ENCODE data around the gene GSTT4.

Gene GSTT4

DNA sequence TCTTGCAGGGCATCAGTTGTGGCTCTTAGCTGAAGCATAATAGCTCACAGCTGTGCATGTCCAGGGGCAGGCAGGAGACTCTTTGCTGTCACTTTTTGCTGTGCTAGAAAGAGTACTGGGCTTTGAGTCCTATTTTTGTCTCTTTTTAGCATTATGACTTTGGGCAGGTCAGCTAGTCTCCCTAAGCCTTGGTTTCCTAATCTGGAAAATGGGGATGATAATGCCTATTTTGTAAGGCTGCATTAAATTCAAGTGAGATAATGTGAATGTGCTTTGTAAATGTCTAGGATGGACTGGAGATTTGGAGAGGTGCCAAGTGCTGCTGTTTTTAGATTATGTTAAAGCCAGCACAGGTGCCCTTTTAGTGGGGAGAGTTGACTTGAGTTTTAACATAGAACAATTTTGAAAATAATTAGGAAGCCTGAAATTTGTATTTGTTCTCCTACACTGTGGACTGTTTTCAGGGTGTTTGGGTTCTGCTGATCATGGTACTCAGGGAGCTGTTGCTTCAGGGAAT lies 25.0 kb upstream of the GSTT4 start:
- no peaks in the 10 kb centered on the region for H3K27me3 Mint-ChIP-seq
- DNase-seq, result no peak
- no peaks in the 10 kb centered on the region for H3K9me3 Mint-ChIP-seq
- peaks cover 39% of the 10 kb centered on the region for H3K36me3 Mint-ChIP-seq (ENCODE audit: low read depth)
- H3K4me1 Mint-ChIP-seq (ENCODE audit: low read depth), result peaks cover 60% of the 10 kb centered on the region
- H3K4me3 Mint-ChIP-seq, result no peak overlapping the region
- no peak overlapping the region for H3K27ac Mint-ChIP-seq

DNA sequence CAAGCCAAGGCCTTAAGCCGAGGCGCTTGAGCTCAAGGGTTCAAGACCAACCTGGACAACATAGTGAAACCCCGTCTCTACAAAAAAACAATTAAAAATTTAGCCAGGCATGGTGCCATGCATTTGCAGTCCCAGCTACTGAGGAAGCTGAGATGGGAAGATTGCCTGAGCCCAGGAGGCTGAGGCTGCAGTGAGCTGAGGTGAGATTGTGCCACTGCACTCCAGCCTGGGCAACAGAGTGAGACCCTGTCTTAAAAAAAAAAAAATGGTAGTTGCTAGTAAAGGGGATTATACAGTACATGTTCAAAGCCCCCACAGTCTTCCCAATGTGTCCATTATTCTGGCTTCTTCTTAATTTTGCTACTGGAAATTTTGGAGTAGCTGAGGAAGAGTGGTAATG lies 24.1 kb upstream of the GSTT4 start:
- H3K27ac Mint-ChIP-seq, result no peak overlapping the region
- peaks cover 48% of the 10 kb centered on the region for H3K36me3 Mint-ChIP-seq (ENCODE audit: low read depth)
- DNase-seq, result no peak
- H3K27me3 Mint-ChIP-seq, result no peaks in the 10 kb centered on the region
- peaks cover 61% of the 10 kb centered on the region for H3K4me1 Mint-ChIP-seq (ENCODE audit: low read depth)
- no peak overlapping the region for H3K4me3 Mint-ChIP-seq
- peaks cover 1% of the 10 kb centered on the region for H3K9me3 Mint-ChIP-seq

DNA sequence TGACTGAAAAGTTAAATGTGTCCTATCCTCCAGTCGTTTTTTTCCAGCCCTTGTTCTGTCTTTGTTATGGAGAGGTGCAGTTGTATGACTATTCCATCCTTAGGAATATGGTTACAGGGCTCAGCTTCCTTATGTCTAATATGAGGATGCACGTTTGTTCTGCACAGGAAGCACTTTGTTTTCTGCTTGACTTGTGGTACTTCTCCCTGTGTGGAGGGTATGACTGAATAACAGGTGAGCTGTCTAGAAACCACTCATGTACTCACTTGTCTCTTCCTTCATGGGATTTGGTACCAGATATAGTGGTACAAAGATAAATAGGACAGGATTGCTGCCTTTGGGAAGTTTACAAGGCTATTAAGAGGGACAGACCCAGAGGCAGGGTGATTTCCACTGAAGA lies 23.3 kb upstream of the GSTT4 start:
- DNase-seq, result no peak
- no peak overlapping the region for H3K4me3 Mint-ChIP-seq
- no peak overlapping the region for H3K27ac Mint-ChIP-seq
- H3K9me3 Mint-ChIP-seq, result peaks cover 3% of the 10 kb centered on the region
- H3K36me3 Mint-ChIP-seq (ENCODE audit: low read depth), result peaks cover 53% of the 10 kb centered on the region
- H3K27me3 Mint-ChIP-seq, result no peaks in the 10 kb centered on the region
- H3K4me1 Mint-ChIP-seq (ENCODE audit: low read depth), result peaks cover 62% of the 10 kb centered on the region

DNA sequence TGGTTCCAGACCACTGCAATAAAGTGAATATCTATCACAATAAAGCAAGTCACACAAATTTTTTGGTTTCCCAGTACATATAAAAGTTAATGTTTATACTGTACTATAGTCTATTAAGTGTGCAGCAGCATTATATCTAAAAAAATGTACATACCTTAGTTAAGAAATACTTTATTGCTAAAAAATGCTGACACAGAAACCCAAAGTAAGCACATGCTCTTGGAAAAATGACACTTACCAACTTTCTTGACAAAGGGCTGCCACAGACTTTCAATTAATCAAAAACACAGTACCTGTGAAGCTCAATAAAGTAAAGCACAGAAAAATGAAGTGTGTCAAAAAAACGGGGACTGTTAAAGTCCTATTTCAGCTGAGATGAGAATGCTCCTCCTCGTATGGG lies 22.7 kb upstream of the GSTT4 start:
- DNase-seq, result no peak
- H3K4me3 Mint-ChIP-seq, result no peak overlapping the region
- peaks cover 65% of the 10 kb centered on the region for H3K4me1 Mint-ChIP-seq (ENCODE audit: low read depth)
- H3K27ac Mint-ChIP-seq, result no peak overlapping the region
- H3K9me3 Mint-ChIP-seq, result peaks cover 3% of the 10 kb centered on the region
- no peaks in the 10 kb centered on the region for H3K27me3 Mint-ChIP-seq
- H3K36me3 Mint-ChIP-seq (ENCODE audit: low read depth), result peaks cover 59% of the 10 kb centered on the region

DNA sequence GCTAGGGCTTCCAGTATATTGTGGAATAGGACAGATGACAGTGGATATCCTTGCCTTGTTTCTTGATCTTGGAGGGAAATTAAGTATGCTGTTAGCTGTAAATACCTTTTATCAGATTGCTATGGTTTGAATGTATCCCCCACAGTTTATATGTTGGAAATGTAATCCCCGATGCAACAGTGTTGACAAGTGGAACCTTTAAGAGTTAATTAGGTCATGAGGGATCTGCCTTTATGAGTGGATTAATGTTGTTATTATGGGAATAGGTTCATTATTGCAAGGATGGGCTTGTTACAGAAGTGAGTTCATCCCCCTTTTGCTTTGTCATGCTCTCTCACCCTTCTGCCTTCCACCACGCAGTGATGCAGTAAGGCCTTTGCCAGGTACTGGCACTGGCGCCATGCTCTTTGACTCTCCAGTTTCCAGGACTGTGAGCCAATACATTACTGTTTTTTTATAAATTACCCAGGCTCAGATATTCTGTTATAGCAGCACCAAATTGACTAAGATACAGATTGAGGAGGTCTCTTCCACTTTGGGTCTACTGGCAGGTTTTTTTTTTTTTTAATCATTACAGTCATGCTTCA lies 22.2 kb upstream of the GSTT4 start:
- Mint-ChIP-seq H3K36me3 (ENCODE audit: low read depth) (peaks cover 60% of the 10 kb centered on the region), H3K4me1 (ENCODE audit: low read depth) (peaks cover 67% of the 10 kb centered on the region), H3K27ac (no peak overlapping the region)

DNA sequence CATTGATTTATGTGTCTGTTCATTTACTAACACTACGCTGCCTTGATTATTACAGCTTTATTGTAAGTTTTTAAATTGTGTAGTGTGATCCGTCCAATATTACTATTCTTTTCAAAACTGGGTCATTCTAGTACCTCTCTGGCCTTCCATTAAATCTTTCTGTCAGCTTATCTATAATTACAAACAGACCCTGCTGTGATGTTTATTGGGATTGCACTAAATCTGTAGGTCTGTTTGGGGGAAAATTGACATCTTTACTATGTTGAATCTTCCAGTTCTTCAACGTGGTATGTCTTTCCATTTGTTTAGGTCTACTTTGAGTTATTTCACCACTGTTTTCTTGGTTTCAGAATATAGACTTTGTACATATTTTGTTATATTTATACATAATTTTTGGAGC lies 21.5 kb upstream of the GSTT4 start:
- Mint-ChIP-seq H3K4me1 (ENCODE audit: low read depth) (peaks cover 66% of the 10 kb centered on the region), H3K4me3 (no peak overlapping the region), H3K36me3 (ENCODE audit: low read depth) (peaks cover 62% of the 10 kb centered on the region), H3K27ac (no peak overlapping the region), H3K27me3 (no peaks in the 10 kb centered on the region), H3K9me3 (peaks cover 3% of the 10 kb centered on the region)
- DNase-seq, result no peak

More for the DNA sequence above, 22.2 kb upstream of the GSTT4 start:
- Mint-ChIP-seq H3K9me3 (peaks cover 3% of the 10 kb centered on the region), H3K4me3 (no peak overlapping the region), H3K27me3 (no peaks in the 10 kb centered on the region)
- DNase-seq, result no peak

DNA sequence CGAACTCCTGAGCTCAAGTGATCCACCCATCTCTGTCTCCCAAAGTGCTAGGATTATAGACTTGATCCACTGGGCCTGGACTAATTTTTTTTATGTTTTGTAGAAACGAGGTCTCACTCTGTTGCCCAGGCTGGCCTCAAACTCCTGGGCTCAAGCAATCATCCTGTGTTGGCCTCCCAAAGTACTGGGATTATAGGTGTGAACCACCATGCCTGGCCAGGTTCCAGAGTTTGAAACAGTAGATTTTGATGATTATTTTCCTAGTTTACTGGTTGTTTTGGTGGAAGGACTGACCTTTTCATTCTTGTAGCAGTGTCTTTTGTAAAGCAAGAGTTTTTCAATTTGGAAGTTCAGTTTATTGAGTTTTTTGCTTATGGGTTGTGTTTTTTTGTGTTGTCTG lies 20.8 kb upstream of the GSTT4 start:
- Mint-ChIP-seq H3K27ac (no peak overlapping the region), H3K9me3 (peaks cover 3% of the 10 kb centered on the region), H3K4me1 (ENCODE audit: low read depth) (peaks cover 62% of the 10 kb centered on the region), H3K27me3 (no peaks in the 10 kb centered on the region), H3K4me3 (no peak overlapping the region), H3K36me3 (ENCODE audit: low read depth) (peaks cover 58% of the 10 kb centered on the region)
- DNase-seq, result no peak

DNA sequence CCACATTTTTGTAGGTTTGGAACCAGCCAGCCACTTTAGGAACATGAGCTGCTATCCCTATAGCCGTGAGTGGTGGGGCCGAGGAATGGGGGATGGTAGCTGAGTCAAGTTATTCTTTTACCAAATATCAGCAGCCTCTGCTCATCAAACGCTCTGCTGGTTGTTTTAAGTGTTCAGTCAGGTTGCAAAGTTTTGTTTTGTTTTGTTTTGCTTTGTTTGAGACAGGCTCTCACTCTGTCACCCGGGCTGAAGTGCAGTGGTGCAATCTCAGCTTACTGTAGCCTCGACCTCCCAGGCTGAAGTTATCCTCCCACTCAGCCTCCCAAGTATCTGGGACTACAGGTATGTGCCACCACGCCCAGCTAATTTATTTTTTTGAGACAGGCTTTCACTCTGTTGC lies 20.2 kb upstream of the GSTT4 start:
- H3K36me3 Mint-ChIP-seq (ENCODE audit: low read depth), result peaks cover 57% of the 10 kb centered on the region

DNA sequence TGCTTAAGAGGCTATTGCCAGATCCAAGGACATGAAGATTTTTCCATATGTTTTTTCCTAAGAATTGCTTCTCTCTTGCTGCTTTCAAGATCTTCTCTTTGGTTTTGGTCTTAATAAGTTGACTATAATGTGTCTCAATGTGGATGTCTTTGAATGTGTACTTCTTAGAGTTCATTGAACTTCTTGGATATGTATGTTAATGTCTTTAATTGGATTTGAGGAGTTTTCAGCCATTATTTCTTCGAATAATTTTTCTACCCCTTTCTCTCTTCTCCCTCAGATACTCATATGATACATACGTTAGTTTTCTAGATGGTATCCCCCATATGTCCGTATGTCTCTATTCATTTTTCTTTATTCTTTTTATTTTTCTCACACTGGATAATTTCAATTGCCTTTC lies 19.1 kb upstream of the GSTT4 start:
- peak overlapping the region; percentile 32 for H3K27ac Mint-ChIP-seq
- H3K9me3 Mint-ChIP-seq, result peaks cover 3% of the 10 kb centered on the region
- no peaks in the 10 kb centered on the region for H3K27me3 Mint-ChIP-seq
- no peak for DNase-seq
- peaks cover 64% of the 10 kb centered on the region for H3K4me1 Mint-ChIP-seq (ENCODE audit: low read depth)
- H3K4me3 Mint-ChIP-seq, result no peak overlapping the region
- H3K36me3 Mint-ChIP-seq (ENCODE audit: low read depth), result peaks cover 55% of the 10 kb centered on the region

More for the DNA sequence above, 20.2 kb upstream of the GSTT4 start:
- H3K27ac Mint-ChIP-seq, result no peak overlapping the region
- peaks cover 3% of the 10 kb centered on the region for H3K9me3 Mint-ChIP-seq
- peaks cover 65% of the 10 kb centered on the region for H3K4me1 Mint-ChIP-seq (ENCODE audit: low read depth)
- H3K27me3 Mint-ChIP-seq, result no peaks in the 10 kb centered on the region
- no peak overlapping the region for H3K4me3 Mint-ChIP-seq
- DNase-seq, result no peak

DNA sequence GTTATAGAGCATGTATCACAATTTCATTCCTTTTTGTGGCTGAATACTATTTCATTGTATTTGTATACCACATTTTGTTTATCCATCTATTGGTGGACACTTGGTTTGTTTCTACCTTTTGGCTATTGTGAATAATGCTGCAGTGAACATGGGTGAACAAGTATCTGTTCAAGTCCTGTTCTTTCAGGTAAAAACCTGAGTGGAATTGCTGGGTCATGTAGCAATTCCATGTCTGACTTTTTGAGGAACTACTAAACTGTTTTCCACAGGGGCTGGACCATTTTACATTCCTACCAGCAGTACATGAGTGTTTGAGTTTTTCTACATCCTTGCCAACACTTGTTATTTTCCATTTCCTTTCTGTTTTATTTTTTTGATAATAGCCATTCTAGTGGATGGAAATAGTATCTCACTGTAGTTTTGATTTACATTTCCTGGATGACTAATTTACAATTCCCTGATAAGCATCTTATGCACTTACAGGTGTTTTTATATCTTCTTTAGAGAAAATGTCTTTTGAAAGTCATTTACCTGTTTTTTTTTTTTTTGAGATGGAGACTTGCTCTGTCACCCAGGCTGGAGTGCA lies 18.0 kb upstream of the GSTT4 start:
- Mint-ChIP-seq H3K4me1 (ENCODE audit: low read depth) (peaks cover 62% of the 10 kb centered on the region), H3K27me3 (no peaks in the 10 kb centered on the region), H3K9me3 (peaks cover 3% of the 10 kb centered on the region), H3K36me3 (ENCODE audit: low read depth) (peaks cover 59% of the 10 kb centered on the region), H3K27ac (peak overlapping the region; percentile 86), H3K4me3 (peak overlapping the region; percentile 18)
- DNase-seq, result no peak

DNA sequence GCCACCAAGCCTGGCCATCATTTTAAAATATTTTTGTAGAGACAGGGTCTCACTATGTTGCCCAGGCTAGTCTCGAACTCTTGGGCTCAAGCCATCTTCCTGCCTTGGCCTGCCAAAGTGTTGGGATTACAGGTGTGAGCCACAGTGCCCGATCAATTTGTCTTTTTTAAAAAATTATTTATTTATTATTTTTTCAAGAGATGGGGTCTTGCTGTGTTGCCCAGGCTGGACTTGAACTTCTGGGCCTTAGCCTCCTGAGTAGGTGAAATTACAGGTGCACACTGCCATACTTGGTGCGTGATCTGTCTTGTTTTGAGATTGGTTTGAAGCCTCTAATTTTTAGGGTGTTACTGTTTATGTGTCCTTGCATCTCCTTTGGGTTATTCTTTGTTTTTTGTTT lies 16.1 kb upstream of the GSTT4 start:
- Mint-ChIP-seq H3K27ac (no peak overlapping the region), H3K36me3 (ENCODE audit: low read depth) (peaks cover 66% of the 10 kb centered on the region), H3K4me1 (ENCODE audit: low read depth) (peaks cover 56% of the 10 kb centered on the region), H3K4me3 (no peak overlapping the region), H3K9me3 (peaks cover 3% of the 10 kb centered on the region), H3K27me3 (no peaks in the 10 kb centered on the region)
- no peak for DNase-seq

DNA sequence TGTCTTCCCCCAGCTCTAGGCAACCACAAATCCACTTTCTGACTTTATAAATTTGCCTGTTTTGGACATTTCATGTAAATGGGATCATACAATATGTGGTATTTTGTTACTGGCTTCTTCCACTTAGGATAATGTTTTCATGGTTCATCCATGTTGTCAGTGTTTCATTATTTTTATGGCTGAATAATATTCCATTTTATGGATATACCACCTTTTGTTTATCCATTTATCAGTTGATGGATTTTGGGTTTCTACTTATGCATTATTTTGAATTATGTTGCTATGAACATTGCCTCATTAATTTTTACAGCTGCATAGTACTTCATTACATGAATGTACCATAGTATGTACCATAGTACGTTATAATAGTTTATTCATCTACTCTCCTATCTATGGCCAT lies 10.9 kb upstream of the GSTT4 start:
- no peak overlapping the region for H3K4me3 Mint-ChIP-seq
- no peak overlapping the region for H3K27ac Mint-ChIP-seq
- peaks cover 35% of the 10 kb centered on the region for H3K4me1 Mint-ChIP-seq (ENCODE audit: low read depth)
- peaks cover 2% of the 10 kb centered on the region for H3K9me3 Mint-ChIP-seq
- DNase-seq, result no peak
- H3K36me3 Mint-ChIP-seq (ENCODE audit: low read depth), result peaks cover 54% of the 10 kb centered on the region
- no peaks in the 10 kb centered on the region for H3K27me3 Mint-ChIP-seq

DNA sequence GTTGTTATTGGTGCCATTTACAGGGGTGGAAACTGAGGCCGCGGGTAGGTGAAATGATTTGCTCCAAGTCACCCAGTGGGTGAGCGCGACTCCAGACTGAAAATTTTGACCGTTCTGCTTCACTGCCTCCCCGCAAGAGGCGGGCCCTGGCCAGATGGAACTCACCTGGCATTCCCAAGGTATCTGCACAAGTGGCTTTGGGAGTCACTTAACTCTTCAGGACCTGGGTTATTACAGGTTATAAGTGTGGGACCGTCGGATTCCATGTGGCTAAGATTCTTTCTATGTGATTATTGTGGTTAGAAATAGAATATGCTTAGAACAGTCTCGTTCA lies 6.4 kb upstream of the GSTT4 start:
- H3K27me3 Mint-ChIP-seq, result no peaks in the 10 kb centered on the region
- no peak for DNase-seq
- peaks cover 31% of the 10 kb centered on the region for H3K36me3 Mint-ChIP-seq (ENCODE audit: low read depth)
- peak overlapping the region; percentile 93 for H3K4me3 Mint-ChIP-seq
- H3K4me1 Mint-ChIP-seq (ENCODE audit: low read depth), result peaks cover 28% of the 10 kb centered on the region
- H3K9me3 Mint-ChIP-seq, result peaks cover 2% of the 10 kb centered on the region
- peak overlapping the region; percentile 97 for H3K27ac Mint-ChIP-seq

DNA sequence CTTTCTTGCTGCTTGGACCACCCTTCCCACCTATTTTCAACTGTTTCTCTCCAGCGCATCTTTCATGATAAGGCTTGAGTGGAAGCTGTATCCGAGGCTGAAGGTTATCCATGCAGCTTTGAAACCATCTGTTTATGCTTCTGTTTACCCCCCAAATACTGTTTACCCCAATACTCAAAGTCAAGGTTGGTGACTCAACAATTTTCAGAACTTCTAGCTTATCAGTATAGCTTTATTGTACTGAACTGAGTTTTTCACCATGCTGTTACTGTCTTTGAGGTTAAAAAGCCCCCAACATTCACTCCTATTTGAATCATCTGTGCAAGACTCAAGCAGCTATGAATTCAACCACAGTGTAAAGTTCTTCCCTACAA lies 4.8 kb upstream of the GSTT4 start:
- Mint-ChIP-seq H3K9me3 (no peaks in the 10 kb centered on the region), H3K4me1 (ENCODE audit: low read depth) (peaks cover 26% of the 10 kb centered on the region), H3K27ac (peak overlapping the region; percentile 77), H3K4me3 (peak overlapping the region; percentile 58), H3K27me3 (no peaks in the 10 kb centered on the region), H3K36me3 (ENCODE audit: low read depth) (peaks cover 20% of the 10 kb centered on the region)
- no peak for DNase-seq

DNA sequence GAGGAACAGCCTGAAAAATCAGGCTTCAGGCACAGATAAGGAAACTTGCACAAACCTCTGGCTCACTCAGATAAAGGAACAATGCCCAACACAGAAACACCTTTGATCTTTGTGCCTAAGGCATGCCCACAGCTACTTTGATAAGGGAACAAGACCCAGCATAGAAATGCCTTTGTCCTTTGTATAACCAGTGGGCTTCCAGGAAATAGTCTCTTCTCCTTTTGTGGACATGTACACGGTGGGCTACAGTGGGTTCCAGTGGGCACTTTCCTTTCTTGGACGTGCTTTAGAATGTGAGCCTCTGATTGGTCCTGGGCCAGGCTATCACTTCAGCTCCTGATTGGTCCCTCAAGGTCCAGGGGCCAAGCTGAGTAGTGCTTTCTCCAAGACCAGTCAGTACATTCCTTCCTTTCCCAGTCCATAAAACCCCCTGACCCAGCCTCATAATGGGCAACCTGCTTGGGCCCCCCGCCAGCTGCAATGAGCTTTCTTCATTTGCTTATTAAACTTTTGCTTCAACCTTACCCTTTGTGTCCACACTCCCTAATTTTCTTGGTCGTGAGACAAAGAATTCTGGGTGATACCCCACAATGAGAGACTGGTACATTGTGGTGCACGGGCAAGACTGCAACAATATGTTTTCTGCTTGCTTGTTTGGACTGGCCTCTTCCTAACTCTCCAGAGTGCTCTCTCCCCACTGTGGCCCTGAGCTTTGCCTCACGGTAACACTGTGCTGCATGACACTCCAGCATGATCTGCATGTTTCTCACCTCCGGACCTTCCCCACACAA lies 4.2 kb upstream of the GSTT4 start:
- H3K9me3 Mint-ChIP-seq, result no peaks in the 10 kb centered on the region
- H3K27me3 Mint-ChIP-seq, result no peaks in the 10 kb centered on the region
- H3K27ac Mint-ChIP-seq, result no peak overlapping the region
- no peak overlapping the region for H3K4me3 Mint-ChIP-seq
- DNase-seq, result no peak
- peaks cover 18% of the 10 kb centered on the region for H3K36me3 Mint-ChIP-seq (ENCODE audit: low read depth)
- peaks cover 23% of the 10 kb centered on the region for H3K4me1 Mint-ChIP-seq (ENCODE audit: low read depth)
